Hepatocyte (in vitro differentiated cells): ENCODE data around the gene FAM78A.

Experiments used
- CTCF ChIP-seq: fragments of 200-600 bp; sonication (generic); IDR thresholded peaks from 2 replicates; pipeline ENCODE4 v1.5.1; 2016; ENCODE audit warnings: antibody characterized with exemption, mild to moderate bottlenecking; ENCODE audit not compliant: poor library complexity
- EZH2 ChIP-seq: fragments of 200-600 bp; sonication (generic); IDR thresholded peaks from 2 replicates; pipeline ENCODE4 v1.6.1; 2016; ENCODE audit warnings: antibody characterized with exemption, mild to moderate bottlenecking, borderline replicate concordance
- EZH2phosphoT487 ChIP-seq: fragments of 200-600 bp; sonication (generic); IDR thresholded peaks from one replicate; pipeline ENCODE4 v1.6.1; 2018; ENCODE audit warnings: antibody characterized with exemption, mild to moderate bottlenecking, low read depth, moderate library complexity; ENCODE audit not compliant: unreplicated experiment, severe bottlenecking

GRCh38 chr9:131320031-131320685 is 43.8 kb upstream of the FAM78A start:
- TF ChIP-seq CTCF (no peak), EZH2phosphoT487 (no peak), EZH2 (no peak)
